ENCODE measurements around the gene CFAP161.
"Not testable (repeated sequence)": the region's sequence is repeated elsewhere in the genome, so short reads cannot be mapped to it uniquely, and the experiment has no call there.

Gene CFAP161

GRCh38 chr15:81117136-81117535 lies 16.9 kb upstream of the CFAP161 start:
- peaks cover 39% of the 10 kb centered on the region for H3K27me3 Mint-ChIP-seq
- no peak overlapping the region for H3K27ac Mint-ChIP-seq
- H3K4me1 Mint-ChIP-seq (ENCODE audit: low read depth), result peaks cover 1% of the 10 kb centered on the region
- no peak overlapping the region for H3K4me3 Mint-ChIP-seq
- H3K36me3 Mint-ChIP-seq (ENCODE audit: low read depth), result no peaks in the 10 kb centered on the region
- H3K9me3 Mint-ChIP-seq, result no peaks in the 10 kb centered on the region
- no peak for DNase-seq

- Mint-ChIP-seq H3K4me3 (no peak overlapping the region), H3K36me3 (ENCODE audit: low read depth) (no peaks in the 10 kb centered on the region), H3K9me3 (no peaks in the 10 kb centered on the region), H3K4me1 (ENCODE audit: low read depth) (peaks cover 1% of the 10 kb centered on the region), H3K27me3 (peaks cover 39% of the 10 kb centered on the region), H3K27ac (no peak overlapping the region)
- no peak for DNase-seq
These were observed 16.5 kb upstream of the CFAP161 start for GRCh38 chr15:81117581-81117980.

GRCh38 chr15:81118361-81118760 lies 15.7 kb upstream of the CFAP161 start:
- no peaks in the 10 kb centered on the region for H3K36me3 Mint-ChIP-seq (ENCODE audit: low read depth)
- H3K4me3 Mint-ChIP-seq, result no peak overlapping the region
- no peaks in the 10 kb centered on the region for H3K9me3 Mint-ChIP-seq
- peaks cover 46% of the 10 kb centered on the region for H3K27me3 Mint-ChIP-seq
- no peak overlapping the region for H3K27ac Mint-ChIP-seq
- peaks cover 1% of the 10 kb centered on the region for H3K4me1 Mint-ChIP-seq (ENCODE audit: low read depth)
- DNase-seq, result no peak

- Mint-ChIP-seq H3K4me1 (ENCODE audit: low read depth) (peaks cover 1% of the 10 kb centered on the region), H3K9me3 (no peaks in the 10 kb centered on the region), H3K36me3 (ENCODE audit: low read depth) (no peaks in the 10 kb centered on the region), H3K27me3 (peaks cover 48% of the 10 kb centered on the region), H3K4me3 (no peak overlapping the region), H3K27ac (no peak overlapping the region)
- DNase-seq, result no peak
These were observed 14.0 kb upstream of the CFAP161 start for GRCh38 chr15:81120069-81120468.

GRCh38 chr15:81126892-81127291 lies 7.2 kb upstream of the CFAP161 start:
- Mint-ChIP-seq H3K4me1 (ENCODE audit: low read depth) (no peaks in the 10 kb centered on the region), H3K4me3 (no peak overlapping the region), H3K27me3 (peaks cover 55% of the 10 kb centered on the region), H3K36me3 (ENCODE audit: low read depth) (no peaks in the 10 kb centered on the region), H3K27ac (no peak overlapping the region), H3K9me3 (peaks cover 16% of the 10 kb centered on the region)
- no peak for DNase-seq

GRCh38 chr15:81141478-81141877 lies 7.4 kb downstream of the CFAP161 start:
- H3K4me3 Mint-ChIP-seq; DNase-seq; H3K27ac Mint-ChIP-seq; H3K4me1 Mint-ChIP-seq (ENCODE audit: low read depth); H3K36me3 Mint-ChIP-seq (ENCODE audit: low read depth); H3K9me3 Mint-ChIP-seq: not testable (repeated sequence)
- peaks cover 22% of the 10 kb centered on the region for H3K27me3 Mint-ChIP-seq

GRCh38 chr15:81146006-81146405 lies 11.9 kb downstream of the CFAP161 start:
- Mint-ChIP-seq H3K36me3 (ENCODE audit: low read depth) (no peaks in the 10 kb centered on the region), H3K4me1 (ENCODE audit: low read depth) (no peaks in the 10 kb centered on the region), H3K9me3 (no peaks in the 10 kb centered on the region), H3K4me3 (no peak overlapping the region), H3K27me3 (peaks cover 15% of the 10 kb centered on the region), H3K27ac (no peak overlapping the region)
- DNase-seq, result no peak

- Mint-ChIP-seq H3K27ac (no peak overlapping the region), H3K4me3 (no peak overlapping the region), H3K9me3 (no peaks in the 10 kb centered on the region), H3K27me3 (peaks cover 15% of the 10 kb centered on the region), H3K4me1 (ENCODE audit: low read depth) (no peaks in the 10 kb centered on the region), H3K36me3 (ENCODE audit: low read depth) (no peaks in the 10 kb centered on the region)
- DNase-seq, result no peak
These were observed 12.4 kb downstream of the CFAP161 start for GRCh38 chr15:81146466-81146865.

GRCh38 chr15:81151389-81151788 lies 17.3 kb downstream of the CFAP161 start:
- DNase-seq, result no peak
- Mint-ChIP-seq H3K4me1 (ENCODE audit: low read depth) (peaks cover 5% of the 10 kb centered on the region), H3K9me3 (no peaks in the 10 kb centered on the region), H3K27ac (no peak overlapping the region), H3K4me3 (no peak overlapping the region), H3K27me3 (no peaks in the 10 kb centered on the region), H3K36me3 (ENCODE audit: low read depth) (no peaks in the 10 kb centered on the region)

- Mint-ChIP-seq H3K4me1 (ENCODE audit: low read depth) (peaks cover 13% of the 10 kb centered on the region), H3K36me3 (ENCODE audit: low read depth) (no peaks in the 10 kb centered on the region), H3K4me3 (no peak overlapping the region), H3K27ac (no peak overlapping the region), H3K9me3 (no peaks in the 10 kb centered on the region), H3K27me3 (no peaks in the 10 kb centered on the region)
- no peak for DNase-seq
These were observed 18.3 kb downstream of the CFAP161 start for GRCh38 chr15:81152339-81152738.

- Mint-ChIP-seq H3K4me1 (ENCODE audit: low read depth) (peaks cover 15% of the 10 kb centered on the region), H3K27me3 (no peaks in the 10 kb centered on the region), H3K4me3 (no peak overlapping the region), H3K36me3 (ENCODE audit: low read depth) (no peaks in the 10 kb centered on the region), H3K9me3 (no peaks in the 10 kb centered on the region), H3K27ac (no peak overlapping the region)
- no peak for DNase-seq
These were observed 18.7 kb downstream of the CFAP161 start for GRCh38 chr15:81152799-81153198.

- H3K4me1 Mint-ChIP-seq (ENCODE audit: low read depth), result peaks cover 17% of the 10 kb centered on the region
- no peak overlapping the region for H3K4me3 Mint-ChIP-seq
- H3K27me3 Mint-ChIP-seq, result no peaks in the 10 kb centered on the region
- H3K9me3 Mint-ChIP-seq, result no peaks in the 10 kb centered on the region
- no peak for DNase-seq
- no peak overlapping the region for H3K27ac Mint-ChIP-seq
- no peaks in the 10 kb centered on the region for H3K36me3 Mint-ChIP-seq (ENCODE audit: low read depth)
These were observed 21.5 kb downstream of the CFAP161 start for GRCh38 chr15:81155375-81156218.

- H3K27me3 Mint-ChIP-seq, result no peaks in the 10 kb centered on the region
These were observed 22.3 kb downstream of the CFAP161 start for GRCh38 chr15:81156324-81156723.

GRCh38 chr15:81157195-81157938 lies 23.3 kb downstream of the CFAP161 start:
- Mint-ChIP-seq H3K4me3 (no peak overlapping the region), H3K27me3 (no peaks in the 10 kb centered on the region), H3K4me1 (ENCODE audit: low read depth) (peaks cover 34% of the 10 kb centered on the region), H3K36me3 (ENCODE audit: low read depth) (no peaks in the 10 kb centered on the region), H3K9me3 (no peaks in the 10 kb centered on the region), H3K27ac (no peak overlapping the region)
- no peak for DNase-seq

More at GRCh38 chr15:81156324-81156723, 22.3 kb downstream of the CFAP161 start:
- H3K27ac Mint-ChIP-seq, result peak overlapping the region; percentile 15
- no peaks in the 10 kb centered on the region for H3K36me3 Mint-ChIP-seq (ENCODE audit: low read depth)
- H3K9me3 Mint-ChIP-seq, result no peaks in the 10 kb centered on the region
- DNase-seq, result no peak
- H3K4me3 Mint-ChIP-seq, result no peak overlapping the region
- H3K4me1 Mint-ChIP-seq (ENCODE audit: low read depth), result peaks cover 24% of the 10 kb centered on the region

- Mint-ChIP-seq H3K4me1 (ENCODE audit: low read depth) (peaks cover 37% of the 10 kb centered on the region), H3K27ac (no peak overlapping the region), H3K36me3 (ENCODE audit: low read depth) (no peaks in the 10 kb centered on the region), H3K9me3 (no peaks in the 10 kb centered on the region), H3K4me3 (no peak overlapping the region), H3K27me3 (no peaks in the 10 kb centered on the region)
- DNase-seq, result no peak
These were observed 23.8 kb downstream of the CFAP161 start for GRCh38 chr15:81157939-81158223.
